HG03095 (cell line): ENCODE measurements around the gene SOHLH2.

Source experiments
- ATAC-seq: cut with Tn5 transposase; IDR thresholded peaks from one replicate; pipeline ENCODE4 v1.9.1; 2021; ENCODE audit warnings: moderate library complexity; ENCODE audit not compliant: unreplicated experiment

Gene SOHLH2

DNA sequence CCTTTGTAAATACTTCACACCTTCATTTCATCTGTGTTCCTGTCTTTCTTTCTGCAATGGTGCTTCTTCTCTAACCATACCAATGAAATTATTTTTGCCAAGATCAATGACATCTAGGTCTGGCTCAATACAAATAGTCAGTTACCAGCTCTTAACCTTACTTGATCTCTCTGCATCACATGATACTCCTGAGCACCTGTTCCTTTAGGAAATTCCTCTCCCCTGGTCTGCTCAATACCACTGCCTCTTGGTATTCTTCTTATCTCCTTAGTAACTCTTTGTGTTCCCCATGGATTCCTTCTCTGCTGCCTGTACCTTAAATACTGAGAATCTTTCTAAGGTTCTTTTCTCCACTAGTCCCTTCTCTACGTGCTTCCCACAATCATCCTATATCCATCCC lies 25.9 kb downstream of the SOHLH2 start:
- no peak for ATAC-seq

DNA sequence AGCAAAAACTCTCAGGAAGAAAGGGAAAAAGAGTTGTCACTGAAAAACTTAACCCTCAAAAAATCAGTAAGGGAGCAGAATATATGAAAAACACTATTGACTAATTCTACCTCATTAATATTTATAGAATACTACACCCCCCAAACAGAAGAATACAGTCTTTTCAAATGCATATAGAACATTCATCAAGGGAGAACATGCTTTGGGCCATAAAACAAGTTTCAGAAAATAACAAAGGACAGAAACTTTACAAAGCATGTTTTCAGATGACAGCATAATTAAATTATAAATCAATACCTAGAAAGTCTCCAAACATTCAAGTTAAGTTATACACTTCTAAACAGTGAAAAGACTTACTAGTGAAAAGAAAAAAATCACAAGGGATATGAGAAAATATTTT lies 30.5 kb downstream of the SOHLH2 start:
- no peak for ATAC-seq

GRCh38 chr13:36175621-36176020 lies 38.7 kb downstream of the SOHLH2 start:
- ATAC-seq = no peak

DNA sequence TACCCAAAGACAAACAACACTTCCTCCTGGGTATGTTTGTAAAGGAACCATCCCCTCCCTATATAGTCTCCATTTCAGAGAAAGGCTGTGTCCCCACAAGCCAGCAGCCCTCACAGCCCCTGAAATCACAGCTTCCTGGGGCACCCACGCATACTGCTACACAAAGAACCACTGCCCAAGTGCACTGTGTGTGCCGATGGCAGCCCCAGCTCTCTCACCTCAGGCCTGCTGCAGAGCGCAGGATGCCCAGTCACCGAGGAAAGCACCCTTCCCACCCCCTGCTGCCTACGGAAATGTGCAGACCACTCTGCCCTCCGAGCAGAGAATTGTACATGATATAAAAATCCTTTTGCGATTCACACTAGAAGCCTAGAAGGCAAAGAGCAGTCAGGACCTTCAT lies 39.4 kb downstream of the SOHLH2 start:
- ATAC-seq = no peak

- no peak for ATAC-seq
Measured at GRCh38 chr13:36173571-36174322, 40.6 kb downstream of the SOHLH2 start.

DNA sequence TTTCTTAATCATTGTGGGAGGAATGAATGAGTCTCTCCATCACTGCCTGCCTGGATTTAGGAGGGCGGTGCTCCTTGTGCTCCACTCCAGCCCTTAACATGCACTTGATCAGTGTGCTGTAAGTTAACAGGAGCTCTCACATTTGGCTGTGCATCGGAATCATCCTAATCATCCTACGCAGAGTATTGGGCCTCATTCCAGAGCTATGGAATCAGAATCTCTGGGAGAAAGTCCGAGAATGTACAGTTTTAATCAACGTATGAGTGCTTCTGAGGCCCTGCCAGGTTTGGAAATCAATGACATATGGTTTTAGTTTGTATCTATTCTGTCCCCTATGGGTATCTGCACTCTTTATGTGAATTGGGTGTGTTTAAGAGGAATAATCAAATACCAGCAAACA lies 48.3 kb downstream of the SOHLH2 start:
- ATAC-seq = no peak

GRCh38 chr13:36163809-36164308 lies 50.5 kb downstream of the SOHLH2 start:
- no peak for ATAC-seq

DNA sequence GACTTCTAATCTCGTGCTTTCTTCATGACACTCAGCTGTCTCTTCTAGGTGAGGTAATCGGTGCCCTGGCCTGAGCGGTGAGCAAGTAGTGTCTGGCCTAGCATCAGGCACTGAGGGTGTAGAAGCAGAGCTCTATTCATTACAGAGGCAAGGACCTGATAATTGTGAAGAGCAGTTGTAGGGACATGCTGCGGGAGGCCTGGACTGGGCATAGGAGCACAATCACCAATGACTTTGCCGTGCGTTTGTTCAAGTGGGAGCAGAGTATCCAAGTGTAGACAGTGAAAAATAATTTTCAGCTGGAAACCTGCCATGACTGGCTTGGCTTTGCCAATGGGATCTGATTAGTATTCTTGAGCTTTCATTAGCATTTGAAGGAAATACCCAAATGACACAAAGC lies 51.1 kb downstream of the SOHLH2 start:
- ATAC-seq = no peak

GRCh38 chr13:36160297-36160696 lies 54.1 kb downstream of the SOHLH2 start:
- no peak for ATAC-seq

- no peak for ATAC-seq
Measured at GRCh38 chr13:36158611-36159010, 55.7 kb downstream of the SOHLH2 start.

DNA sequence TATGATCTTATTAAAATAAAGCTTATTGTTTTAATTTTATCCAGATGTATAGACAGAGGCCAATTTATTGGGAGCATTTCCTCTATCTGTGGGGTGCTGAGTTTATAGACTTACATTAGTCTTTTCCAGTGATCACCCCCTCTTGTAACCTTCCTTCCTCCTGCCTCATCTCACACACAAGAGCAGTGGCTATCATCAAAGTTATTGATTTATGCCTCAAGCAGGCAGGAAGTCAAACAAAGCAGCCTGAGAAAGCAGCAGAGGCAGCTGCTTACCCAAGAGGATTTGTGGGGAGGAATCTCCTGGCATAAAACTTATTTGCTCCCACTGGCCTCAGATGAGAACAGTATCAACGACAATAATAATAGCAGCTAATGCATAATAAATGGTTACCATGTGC lies 56.9 kb downstream of the SOHLH2 start:
- no peak for ATAC-seq

- ATAC-seq = no peak
Measured at GRCh38 chr13:36154567-36155291, 59.6 kb downstream of the SOHLH2 start.

DNA sequence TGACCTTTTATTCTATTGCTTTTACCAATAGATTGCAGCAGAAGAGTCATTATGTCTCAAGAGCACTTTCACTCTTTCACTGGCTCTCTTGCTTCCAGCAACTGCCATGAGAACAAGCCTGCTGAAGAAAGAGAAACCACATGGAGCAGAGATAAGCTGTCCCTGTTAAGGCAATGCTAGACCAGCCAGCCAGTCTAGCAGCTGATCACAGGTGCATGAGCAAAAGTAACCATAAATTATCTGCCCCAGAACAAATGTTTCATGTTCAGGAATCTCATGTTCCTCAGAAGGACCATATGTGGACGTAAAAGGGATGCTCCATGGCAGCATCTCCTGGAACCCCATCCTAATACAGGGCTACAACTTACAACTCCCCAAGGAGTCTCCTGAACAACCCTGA lies 62.8 kb downstream of the SOHLH2 start:
- no peak for ATAC-seq

DNA sequence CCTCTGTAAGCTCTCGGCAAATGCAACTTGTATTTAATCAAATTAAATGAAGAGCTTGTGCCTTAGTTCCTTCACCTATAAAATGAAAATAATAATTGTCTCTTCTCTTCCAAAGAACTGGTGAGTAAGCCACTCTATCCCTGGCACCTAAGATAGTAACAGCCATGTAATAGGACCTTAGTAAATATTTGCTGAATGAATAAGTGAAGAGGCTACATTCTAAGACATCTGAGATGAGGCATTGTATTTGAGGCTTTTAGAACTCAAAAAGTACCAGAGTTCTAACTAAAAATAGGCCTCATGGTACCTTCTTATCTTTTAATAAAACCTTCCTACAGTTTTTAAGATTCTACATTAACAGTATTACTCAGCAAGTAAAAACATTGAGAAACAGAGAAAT lies 65.9 kb downstream of the SOHLH2 start:
- no peak for ATAC-seq

- no peak for ATAC-seq
Measured at GRCh38 chr13:36147330-36147729, 67.0 kb downstream of the SOHLH2 start.

DNA sequence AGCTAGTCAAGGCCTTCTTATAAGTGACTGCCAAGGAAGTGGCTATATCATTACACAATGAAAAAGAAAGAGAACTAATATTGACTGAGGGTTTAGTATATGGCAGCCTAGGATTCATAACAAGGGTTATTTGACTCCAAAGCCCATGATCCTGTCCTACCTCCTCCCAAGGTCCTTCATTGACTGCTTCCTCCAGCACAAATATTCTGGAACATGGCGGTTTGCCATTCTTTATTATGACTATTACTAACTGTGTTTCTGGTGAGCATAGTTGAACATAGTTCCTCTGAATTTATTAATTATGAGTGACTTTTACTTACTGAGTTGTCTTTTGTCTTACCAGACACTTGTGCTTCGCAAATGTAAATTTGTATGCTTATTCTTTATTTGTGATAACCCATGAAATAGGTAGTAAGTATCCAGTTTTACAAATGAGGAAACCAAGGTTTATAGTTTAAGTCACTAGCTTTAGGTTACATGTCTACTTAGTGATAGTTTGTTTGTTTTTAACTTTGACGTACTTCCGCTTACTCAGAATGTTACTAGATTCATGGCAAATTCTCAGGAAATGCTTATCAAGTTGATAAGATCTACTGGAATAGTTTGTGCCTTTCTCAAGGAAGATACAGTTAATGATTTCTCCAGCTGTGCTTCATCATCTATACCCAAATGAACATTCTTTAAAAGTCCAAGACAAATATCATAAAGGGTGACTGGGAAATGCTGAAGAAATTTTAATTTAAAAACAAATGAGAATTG lies 67.7 kb downstream of the SOHLH2 start:
- ATAC-seq = no peak

DNA sequence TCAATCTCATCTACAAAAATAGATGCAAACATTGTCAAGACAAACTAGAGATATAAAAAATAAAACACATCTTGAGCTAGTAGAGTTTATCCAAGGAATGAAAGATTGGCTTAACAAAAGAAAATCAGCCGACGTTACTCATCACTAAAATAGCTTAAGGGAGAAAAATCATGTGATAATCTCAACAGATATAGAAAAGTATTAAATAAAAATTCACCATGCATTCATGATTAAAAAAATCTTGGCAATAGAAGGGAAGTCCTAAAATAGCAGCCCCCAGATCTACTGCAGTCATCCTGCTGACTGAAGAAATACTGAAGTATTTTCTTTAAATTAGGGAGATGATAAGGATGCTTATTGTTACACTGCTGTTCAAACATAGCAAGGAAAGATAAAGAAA lies 70.6 kb downstream of the SOHLH2 start:
- ATAC-seq = no peak

DNA sequence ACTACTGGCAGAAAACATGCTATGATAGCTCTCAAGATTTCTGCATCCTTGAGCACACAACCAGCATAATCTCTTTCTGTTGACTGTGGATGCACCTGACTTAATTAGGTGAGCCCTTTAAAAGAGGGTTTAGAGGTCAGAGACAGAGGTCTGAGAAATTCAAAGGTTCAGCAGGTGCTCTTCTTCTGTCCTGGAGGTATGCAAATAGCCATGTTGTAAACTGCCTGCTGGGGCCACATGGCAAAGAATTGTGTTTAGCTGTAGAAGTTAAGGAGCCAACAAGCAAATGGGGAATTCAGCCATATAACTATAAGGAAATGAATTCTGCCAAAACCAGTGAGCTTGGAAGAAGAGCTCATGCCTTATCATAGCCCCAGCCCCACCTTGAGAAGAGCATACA lies 71.6 kb downstream of the SOHLH2 start:
- ATAC-seq = no peak

DNA sequence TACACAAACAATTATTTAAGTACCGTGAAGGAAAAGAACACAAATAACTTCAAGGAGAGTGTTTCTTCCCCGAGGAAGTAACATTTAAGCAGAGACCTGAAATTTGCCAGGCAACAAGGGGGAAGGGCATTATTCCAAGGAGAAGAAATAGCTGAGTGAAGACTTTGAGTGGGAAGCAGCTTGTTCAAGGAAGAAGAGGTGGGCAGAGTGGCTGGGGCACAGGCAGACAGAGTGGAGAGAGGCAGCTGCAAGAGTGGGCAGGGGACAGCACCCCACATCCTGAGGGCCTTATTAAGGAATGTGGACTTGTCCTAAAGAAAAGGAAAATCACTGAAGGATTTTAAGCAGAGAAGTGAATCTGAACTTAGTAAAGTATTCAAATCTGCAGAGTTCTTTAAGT lies 78.5 kb downstream of the SOHLH2 start:
- no peak for ATAC-seq

DNA sequence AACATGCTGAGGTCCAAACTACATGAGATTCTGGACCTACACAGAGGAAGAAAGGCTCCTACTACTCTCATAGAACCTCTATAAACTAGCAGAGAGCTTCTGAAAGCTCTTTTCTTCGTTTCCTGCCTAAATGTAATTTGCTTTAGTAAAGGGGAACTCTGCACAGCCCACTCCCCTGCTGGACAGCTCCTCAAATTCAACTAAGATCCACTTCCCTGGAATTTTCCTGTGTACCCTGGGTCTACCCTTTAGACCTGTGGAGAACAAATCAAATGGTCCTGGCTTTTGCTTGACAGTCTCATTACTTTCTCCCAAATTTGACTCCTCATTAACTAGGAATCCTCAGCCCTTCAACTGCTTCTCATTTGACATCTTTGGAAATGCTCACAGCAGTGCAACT lies 79.7 kb downstream of the SOHLH2 start:
- ATAC-seq = no peak

DNA sequence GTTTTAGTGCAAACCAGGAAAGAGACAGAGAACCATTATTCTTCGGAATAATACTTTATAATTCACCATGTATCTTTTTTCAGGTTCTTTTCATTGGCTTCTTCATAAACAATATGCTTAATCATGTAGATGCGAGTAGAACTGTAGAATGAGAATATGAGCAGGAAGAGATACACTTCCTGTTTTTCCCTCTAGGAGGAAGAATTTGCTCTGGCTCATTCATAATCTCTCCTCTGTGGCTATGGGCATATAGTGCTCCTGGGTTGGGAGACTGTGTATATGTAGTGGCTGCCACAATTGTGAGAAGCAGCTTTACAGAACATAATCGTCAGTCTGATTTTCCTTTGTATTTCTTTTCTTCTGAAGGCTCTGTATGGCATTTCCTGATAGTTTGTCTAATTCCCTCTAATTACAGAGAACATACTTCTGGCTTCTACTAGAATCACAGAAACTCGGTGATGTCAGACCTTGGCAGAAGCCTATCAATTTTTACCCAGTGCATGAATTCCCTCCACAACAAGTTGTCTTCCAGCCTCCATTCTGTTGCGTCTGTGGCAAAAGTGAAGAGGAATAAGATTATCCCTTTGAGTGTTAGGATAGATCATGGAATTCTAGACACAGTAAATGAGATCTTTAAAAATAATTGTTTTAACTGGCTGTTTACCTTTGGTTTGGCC lies 80.3 kb downstream of the SOHLH2 start:
- ATAC-seq = no peak
